ENCODE data around the gene TIMM50. TPM values are rescaled to one million over a fixed set of nuclear protein-coding genes. Genes with fewer than 3 reads are reported as not detected.

TIMM50 gene
- total and polyA plus RNA-seq, 2 of the 13 experiments (the other 11 are each of a cell fraction or from before 2014, with no cell fraction given), result 91.1 to 92.5 TPM

DNA sequence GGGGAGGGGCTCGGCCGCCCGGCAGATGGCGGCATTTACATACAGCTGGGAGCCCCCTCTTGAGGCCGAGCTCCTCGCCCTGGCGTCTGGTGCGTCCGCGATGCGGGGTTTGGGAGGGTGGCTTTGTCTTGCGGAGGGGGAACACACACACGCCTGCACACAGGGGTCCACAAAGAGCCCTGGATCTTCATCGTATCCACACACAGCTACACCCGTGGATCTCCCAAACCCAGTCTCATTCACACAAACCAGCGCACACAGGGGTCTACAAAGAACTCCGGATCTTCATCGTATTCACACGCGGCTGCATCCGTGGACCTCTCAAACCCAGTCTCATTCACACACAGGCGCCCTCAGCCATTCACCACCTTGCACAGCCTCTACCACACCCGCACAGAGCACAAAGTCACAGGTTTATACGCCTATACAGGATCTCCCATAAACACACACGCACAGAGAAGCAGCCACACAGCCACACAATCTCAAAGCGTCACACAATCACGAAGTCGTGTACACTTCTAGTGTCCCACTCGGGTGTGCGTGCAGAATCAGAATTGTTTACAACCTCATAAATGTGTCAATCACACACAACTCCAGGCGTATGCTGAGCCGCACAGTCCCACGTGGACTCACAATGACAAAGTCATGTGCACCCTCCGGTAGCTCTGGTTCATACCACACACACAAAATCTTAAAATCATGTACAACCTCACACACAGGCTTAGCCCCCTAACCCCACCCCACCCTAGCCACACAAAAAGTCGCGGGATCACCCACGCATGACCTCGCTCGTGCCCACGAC, 17.6 kb downstream of the TIMM50 start (continued):
- TF ChIP-seq NONO (IDR thresholded peaks at IDR 0.05), result no peak
- TF ChIP-seq NONO (CRISPR knock-in tag; conservative IDR thresholded peaks at IDR 0.05), result 0 out of 2 replicates have a peak, but pooled peaks have one; percentile 44
- TF ChIP-seq KDM3A (CRISPR knock-in tag; IDR thresholded peaks at IDR 0.05; ENCODE audit: low read depth), result 0 out of 2 replicates have a peak, but pooled peaks have one; percentile 48
- TF ChIP-seq SOX6 (IDR thresholded peaks at IDR 0.05), result no peak
- peak; percentile 38; the same call in 1 of the 2 replicates for TF ChIP-seq SOX6 (CRISPR knock-in tag; IDR thresholded peaks at IDR 0.05)
- 0 out of 2 replicates have a peak, but pooled peaks have one; percentile 44 for TF ChIP-seq HDAC1 (CRISPR knock-in tag; IDR thresholded peaks at IDR 0.05)
- TF ChIP-seq LCORL (IDR thresholded peaks at IDR 0.05), result no peak
- TF ChIP-seq LCORL (CRISPR knock-in tag; IDR thresholded peaks at IDR 0.05), result no peak
- no peak for TF ChIP-seq MNT (IDR thresholded peaks at IDR 0.05)
- no peak for TF ChIP-seq CBX5 (CRISPR knock-in tag; IDR thresholded peaks at IDR 0.05; ENCODE audit: borderline replicate concordance)
- TF ChIP-seq MEIS2 (CRISPR knock-in tag; IDR thresholded peaks at IDR 0.05), result 0 out of 2 replicates have a peak, but pooled peaks have one; percentile 16
- no peak for TF ChIP-seq SP5 (CRISPR knock-in tag; IDR thresholded peaks at IDR 0.05; ENCODE audit: borderline replicate concordance, low read depth)
- TF ChIP-seq CERS6 (CRISPR knock-in tag; IDR thresholded peaks at IDR 0.05), result no peak
- TF ChIP-seq XRCC5 (optimal IDR thresholded peaks at IDR 0.05; ENCODE audit: low read length), result peak; percentile 47
- TF ChIP-seq ZNF382 (CRISPR knock-in tag; IDR thresholded peaks at IDR 0.05; ENCODE audit: borderline replicate concordance), result no peak
- TF ChIP-seq ZSCAN12 (CRISPR knock-in tag; IDR thresholded peaks at IDR 0.05), result no peak

Data from HepG2 (cell line).